22Rv1 (cell line): ENCODE data around the gene PQBP1.
"Not testable (repeated sequence)": the region's sequence is repeated elsewhere in the genome, so short reads cannot be mapped to it uniquely, and the experiment has no call there.

Experiments used
- ZFX ChIP-seq: fragments of 450-650 bp; IDR thresholded peaks from 2 replicates; pipeline ENCODE4 v1.6.1; 2017; ENCODE audit warnings: antibody characterized with exemption, borderline replicate concordance
- TF ChIP-seq, protein P1 (sequence below): fragments of 450-650 bp; IDR thresholded peaks from 2 replicates; pipeline ENCODE4 v1.5.1; 2017; ENCODE audit warnings: mild to moderate bottlenecking

DNA sequence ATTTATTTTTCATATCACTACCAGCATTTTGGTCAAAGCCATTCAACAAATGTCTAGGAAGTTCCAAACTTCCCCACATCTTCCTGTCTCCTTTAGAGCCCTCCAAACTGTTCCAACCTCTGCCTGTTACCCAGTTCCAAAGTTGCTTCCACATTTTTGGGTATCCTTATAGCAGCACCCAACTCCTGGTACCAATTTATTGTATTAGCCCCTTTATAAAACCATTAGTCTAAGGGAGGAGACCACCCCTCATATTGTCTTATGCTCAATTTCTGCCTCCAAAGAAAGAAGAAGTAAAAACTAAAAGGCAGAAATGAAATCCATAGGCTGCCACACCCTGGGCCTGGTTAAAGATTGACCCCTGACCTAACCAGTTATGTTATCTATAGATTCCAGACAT, 44.2 kb upstream of the PQBP1 start:
- TF ChIP-seq, protein P1, sequence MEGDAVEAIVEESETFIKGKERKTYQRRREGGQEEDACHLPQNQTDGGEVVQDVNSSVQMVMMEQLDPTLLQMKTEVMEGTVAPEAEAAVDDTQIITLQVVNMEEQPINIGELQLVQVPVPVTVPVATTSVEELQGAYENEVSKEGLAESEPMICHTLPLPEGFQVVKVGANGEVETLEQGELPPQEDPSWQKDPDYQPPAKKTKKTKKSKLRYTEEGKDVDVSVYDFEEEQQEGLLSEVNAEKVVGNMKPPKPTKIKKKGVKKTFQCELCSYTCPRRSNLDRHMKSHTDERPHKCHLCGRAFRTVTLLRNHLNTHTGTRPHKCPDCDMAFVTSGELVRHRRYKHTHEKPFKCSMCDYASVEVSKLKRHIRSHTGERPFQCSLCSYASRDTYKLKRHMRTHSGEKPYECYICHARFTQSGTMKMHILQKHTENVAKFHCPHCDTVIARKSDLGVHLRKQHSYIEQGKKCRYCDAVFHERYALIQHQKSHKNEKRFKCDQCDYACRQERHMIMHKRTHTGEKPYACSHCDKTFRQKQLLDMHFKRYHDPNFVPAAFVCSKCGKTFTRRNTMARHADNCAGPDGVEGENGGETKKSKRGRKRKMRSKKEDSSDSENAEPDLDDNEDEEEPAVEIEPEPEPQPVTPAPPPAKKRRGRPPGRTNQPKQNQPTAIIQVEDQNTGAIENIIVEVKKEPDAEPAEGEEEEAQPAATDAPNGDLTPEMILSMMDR, result not testable (repeated sequence)
- TF ChIP-seq ZFX, result not testable (repeated sequence)
